Activated CD4-positive, CD25-positive, alpha-beta regulatory T cell treated with anti-CD3 and anti-CD28 coated beads, Interleukin-2, amount 50 U/mL, for 16 hours (primary cell): ENCODE measurements around the gene CLDN11.

Source experiments
- DNase-seq: peaks from one replicate; pipeline ENCODE4 v3.0.0-alpha.2; 2020; ENCODE audit warnings: low read depth, low spot score

The CLDN11 gene

GRCh38 chr3:170426240-170426797 is 7.7 kb downstream of the CLDN11 start:
- no peak for DNase-seq

- DNase-seq: no peak
These were observed 9.4 kb downstream of the CLDN11 start for GRCh38 chr3:170428095-170428494.

- no peak for DNase-seq
These were observed 10.4 kb downstream of the CLDN11 start for GRCh38 chr3:170429050-170429449.

GRCh38 chr3:170431054-170431453 is 12.4 kb downstream of the CLDN11 start:
- DNase-seq: no peak

GRCh38 chr3:170432416-170432815 is 13.7 kb downstream of the CLDN11 start:
- no peak for DNase-seq

- no peak for DNase-seq
These were observed 18.0 kb downstream of the CLDN11 start for GRCh38 chr3:170436697-170437096.

GRCh38 chr3:170437176-170437575 is 18.5 kb downstream of the CLDN11 start:
- DNase-seq: no peak

GRCh38 chr3:170437696-170438407 is 19.2 kb downstream of the CLDN11 start:
- DNase-seq: no peak

GRCh38 chr3:170438836-170439235 is 20.2 kb downstream of the CLDN11 start:
- DNase-seq: no peak

- no peak for DNase-seq
These were observed 21.7 kb downstream of the CLDN11 start for GRCh38 chr3:170440344-170440743.

GRCh38 chr3:170441412-170441811 is 22.7 kb downstream of the CLDN11 start:
- no peak for DNase-seq

GRCh38 chr3:170442947-170443346 is 24.3 kb downstream of the CLDN11 start:
- no peak for DNase-seq

GRCh38 chr3:170443457-170443856 is 24.8 kb downstream of the CLDN11 start:
- no peak for DNase-seq

GRCh38 chr3:170448584-170448983 is 29.9 kb downstream of the CLDN11 start:
- no peak for DNase-seq

GRCh38 chr3:170450039-170450438 is 31.4 kb downstream of the CLDN11 start:
- no peak for DNase-seq

GRCh38 chr3:170454509-170454908 is 35.8 kb downstream of the CLDN11 start:
- no peak for DNase-seq

- DNase-seq: no peak
These were observed 39.6 kb downstream of the CLDN11 start for GRCh38 chr3:170458285-170458684.

GRCh38 chr3:170463011-170463410 is 44.3 kb downstream of the CLDN11 start:
- DNase-seq: no peak

GRCh38 chr3:170465955-170466354 is 47.3 kb downstream of the CLDN11 start:
- no peak for DNase-seq

- no peak for DNase-seq
These were observed 48.3 kb downstream of the CLDN11 start for GRCh38 chr3:170467007-170467406.

GRCh38 chr3:170467571-170468147 is 49.0 kb downstream of the CLDN11 start:
- no peak for DNase-seq

GRCh38 chr3:170469151-170470062 is 50.7 kb downstream of the CLDN11 start:
- no peak for DNase-seq
